Measurements from ENCODE around the gene TRIM47.

The TRIM47 gene, protein sequence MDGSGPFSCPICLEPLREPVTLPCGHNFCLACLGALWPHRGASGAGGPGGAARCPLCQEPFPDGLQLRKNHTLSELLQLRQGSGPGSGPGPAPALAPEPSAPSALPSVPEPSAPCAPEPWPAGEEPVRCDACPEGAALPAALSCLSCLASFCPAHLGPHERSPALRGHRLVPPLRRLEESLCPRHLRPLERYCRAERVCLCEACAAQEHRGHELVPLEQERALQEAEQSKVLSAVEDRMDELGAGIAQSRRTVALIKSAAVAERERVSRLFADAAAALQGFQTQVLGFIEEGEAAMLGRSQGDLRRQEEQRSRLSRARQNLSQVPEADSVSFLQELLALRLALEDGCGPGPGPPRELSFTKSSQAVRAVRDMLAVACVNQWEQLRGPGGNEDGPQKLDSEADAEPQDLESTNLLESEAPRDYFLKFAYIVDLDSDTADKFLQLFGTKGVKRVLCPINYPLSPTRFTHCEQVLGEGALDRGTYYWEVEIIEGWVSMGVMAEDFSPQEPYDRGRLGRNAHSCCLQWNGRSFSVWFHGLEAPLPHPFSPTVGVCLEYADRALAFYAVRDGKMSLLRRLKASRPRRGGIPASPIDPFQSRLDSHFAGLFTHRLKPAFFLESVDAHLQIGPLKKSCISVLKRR

GRCh38 chr17:75878174-75878998, at the start of gene TRIM47:
Gene TRIM47 (minus strand): TSS chr17:75878581. CDS start chr17:75878548, 33 bp downstream.
- DNase-seq: peak; percentile 56

DNA sequence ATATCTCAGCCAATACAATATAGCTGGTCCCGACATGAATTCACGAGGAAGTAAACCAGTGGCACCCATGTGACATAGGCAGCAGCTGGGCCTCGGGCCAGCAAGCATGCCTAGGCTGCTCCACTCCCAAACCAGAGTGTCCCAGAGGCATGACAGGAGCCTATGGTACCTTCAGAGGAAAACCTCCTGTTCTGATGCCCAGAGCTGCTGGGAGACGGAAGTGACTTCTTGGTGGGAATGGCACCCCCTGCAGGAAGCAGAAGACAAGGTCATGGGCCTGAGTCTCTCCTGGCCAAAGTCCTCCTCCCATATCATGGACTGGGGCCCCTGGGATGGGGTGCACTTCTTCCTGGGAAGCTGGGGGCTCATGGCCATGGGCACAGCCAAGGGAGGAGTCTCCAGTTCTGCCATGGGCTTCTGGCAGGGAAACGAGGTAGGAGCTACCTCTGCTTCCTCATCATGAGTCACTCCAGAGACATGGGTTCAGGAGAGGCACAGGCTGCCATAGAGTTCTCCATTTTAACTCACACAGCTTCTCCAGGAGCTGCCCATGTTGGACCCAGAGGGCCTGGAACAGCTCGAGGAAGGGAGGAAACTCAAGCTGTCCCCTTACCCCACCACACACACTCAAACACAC, 49.0 kb upstream of the TRIM47 start:
- peak; percentile 63 for DNase-seq

GRCh38 chr17:75926456-75926855, 48.1 kb upstream of the TRIM47 start:
- no peak for DNase-seq

- no peak for DNase-seq
These were observed 47.5 kb upstream of the TRIM47 start for GRCh38 chr17:75925912-75926311.

DNA sequence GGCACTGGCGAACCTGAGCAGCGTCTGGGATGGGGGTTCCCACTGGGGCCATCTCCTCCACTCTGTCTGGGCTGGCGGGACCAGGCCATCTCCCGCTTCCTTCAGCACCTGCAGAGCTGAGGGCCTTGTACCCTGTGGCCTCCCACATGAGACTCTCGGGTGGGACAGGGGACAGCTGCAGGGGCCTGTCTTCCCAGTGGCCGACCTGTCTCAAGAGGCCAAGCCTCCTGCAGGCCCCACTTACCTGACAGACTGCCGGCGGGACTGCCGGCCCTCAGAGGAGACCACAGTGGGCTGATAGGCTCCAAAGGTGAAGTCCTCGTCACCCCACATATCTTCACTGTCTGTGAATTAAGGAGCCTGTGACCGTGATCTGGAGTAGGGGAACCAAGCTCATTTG, 46.7 kb upstream of the TRIM47 start:
- DNase-seq: no peak

DNA sequence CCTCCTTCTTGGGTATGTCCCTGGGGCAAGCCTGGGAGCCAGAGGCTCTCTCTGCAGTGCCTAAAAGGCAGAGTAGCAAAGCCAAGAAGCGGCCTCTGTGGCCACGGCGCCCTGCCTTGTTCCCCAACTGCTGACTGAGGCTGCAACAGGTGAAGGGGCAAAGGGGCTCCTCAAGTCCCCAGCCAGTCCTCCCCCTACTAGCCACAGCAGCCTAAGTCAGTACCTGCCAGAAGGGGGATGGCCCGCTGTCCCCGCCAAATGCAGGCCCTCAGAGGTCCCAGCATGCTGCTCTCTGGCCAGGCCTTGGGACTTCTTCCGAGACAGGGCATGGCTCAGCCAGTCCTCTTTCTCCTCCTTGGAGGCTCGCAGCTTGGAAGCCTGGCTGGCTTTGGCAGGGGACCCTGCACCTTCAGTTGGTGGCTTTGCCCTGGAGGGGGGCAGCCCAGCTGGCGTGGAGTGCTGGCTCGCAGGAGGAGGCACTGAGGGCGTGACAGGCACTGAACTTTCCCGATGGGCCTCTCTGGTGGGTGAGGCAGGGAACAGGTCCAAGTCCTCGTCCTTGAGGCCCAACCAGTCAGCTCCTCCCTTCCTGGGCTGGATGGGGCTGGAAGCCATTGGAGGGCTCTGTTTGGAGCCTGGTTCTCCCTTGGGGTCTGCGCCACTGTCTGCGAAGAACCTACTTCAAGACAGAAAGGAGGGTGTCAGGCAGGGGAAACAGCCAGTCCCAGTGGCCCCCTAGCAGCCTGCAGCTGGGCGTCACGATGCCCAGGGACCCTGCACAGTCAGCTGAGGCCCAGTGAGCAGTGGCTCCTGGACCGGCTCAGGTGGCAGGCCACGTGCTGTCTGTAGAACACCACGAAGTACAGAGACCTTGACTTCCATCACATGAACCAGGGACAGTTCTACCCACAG, 44.8 kb upstream of the TRIM47 start:
- DNase-seq: no peak

- no peak for DNase-seq
These were observed 44.0 kb upstream of the TRIM47 start for GRCh38 chr17:75922173-75922961.

- DNase-seq: no peak
These were observed 43.2 kb upstream of the TRIM47 start for GRCh38 chr17:75921596-75921995.

DNA sequence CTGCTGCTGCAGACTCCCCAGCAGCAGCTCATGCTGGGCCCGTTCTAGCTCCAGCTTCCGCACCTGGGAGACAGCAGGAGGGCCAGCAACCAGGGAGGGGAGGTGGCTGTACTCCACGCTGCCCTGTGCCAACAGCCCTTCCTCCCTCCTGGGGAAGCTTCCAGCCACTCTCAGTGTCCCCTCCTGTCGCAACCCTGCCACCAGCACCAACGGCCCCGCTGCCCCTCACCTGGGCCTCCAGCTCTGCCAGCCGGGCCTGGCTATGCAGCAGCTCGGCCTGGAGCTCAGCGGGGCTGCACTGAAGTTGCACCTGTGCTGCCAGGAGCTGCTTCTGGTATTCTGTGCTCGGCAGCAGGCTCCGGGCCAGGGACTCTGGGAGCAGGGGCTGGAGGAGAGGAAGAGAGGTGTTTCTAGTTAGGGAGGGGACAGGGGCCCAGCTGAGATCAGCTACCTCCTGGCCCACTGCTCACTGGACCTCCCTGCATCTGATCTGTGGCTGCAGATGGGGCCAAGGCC, 41.7 kb upstream of the TRIM47 start:
- DNase-seq: no peak

DNA sequence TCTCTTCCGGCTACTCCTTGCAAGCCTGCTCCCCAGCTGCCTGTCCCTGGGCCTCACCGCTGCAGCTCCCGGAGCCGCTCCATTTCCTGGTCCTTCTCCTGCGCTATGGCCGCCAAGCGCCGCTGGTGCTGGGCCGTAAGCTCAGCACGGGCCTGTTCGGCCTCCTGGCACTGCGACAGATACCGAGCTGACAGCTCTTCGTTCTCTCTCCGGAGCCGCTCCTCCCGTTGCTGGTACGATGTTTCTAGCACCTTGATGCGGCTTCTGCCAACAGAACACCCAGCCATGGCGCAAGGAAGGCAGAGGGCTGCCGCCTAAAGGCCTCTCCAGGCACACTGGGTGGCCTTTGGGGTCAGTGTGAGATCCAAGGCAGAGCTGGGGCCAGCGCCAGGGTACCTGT, 41.2 kb upstream of the TRIM47 start:
- DNase-seq: no peak

- DNase-seq: no peak
These were observed 39.6 kb upstream of the TRIM47 start for GRCh38 chr17:75917917-75918445.

DNA sequence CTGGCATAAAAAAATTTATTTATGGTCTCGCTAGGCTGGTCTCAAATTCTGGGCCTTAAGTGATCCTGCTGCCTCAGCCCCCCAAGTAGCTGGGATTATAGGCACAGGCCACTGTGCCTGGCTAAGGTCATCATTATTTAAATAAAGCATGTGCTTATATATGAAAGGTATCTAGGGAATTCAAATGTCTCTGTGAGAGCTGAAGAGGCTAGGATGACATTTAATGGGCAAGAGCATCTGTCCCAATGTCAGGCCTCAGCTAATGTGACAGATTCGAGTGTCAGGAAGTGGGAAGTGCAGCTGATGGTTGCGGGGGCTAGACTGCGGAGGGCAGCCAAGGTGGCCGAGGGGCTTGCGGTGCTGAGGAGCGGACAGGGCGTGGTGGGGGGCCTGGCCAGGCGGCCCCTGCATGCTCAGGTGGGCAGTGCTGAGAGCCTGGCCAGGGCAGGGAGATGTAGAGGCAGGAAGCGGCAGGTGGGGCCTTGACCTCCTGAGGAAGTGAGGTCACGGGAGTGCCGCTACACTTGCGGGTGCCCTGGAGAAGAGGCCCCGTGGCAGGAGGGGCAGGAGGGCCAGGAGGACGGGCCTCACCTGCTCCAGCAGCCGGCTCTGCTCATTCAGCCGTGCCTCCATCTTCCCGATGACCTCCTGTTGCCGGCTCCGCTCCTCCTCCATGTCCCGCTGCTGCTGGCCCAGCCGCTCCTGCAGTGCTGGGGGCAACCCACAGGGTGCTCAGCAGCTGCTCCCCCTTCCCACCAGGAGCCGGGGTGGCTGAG, 38.9 kb upstream of the TRIM47 start:
- no peak for DNase-seq

DNA sequence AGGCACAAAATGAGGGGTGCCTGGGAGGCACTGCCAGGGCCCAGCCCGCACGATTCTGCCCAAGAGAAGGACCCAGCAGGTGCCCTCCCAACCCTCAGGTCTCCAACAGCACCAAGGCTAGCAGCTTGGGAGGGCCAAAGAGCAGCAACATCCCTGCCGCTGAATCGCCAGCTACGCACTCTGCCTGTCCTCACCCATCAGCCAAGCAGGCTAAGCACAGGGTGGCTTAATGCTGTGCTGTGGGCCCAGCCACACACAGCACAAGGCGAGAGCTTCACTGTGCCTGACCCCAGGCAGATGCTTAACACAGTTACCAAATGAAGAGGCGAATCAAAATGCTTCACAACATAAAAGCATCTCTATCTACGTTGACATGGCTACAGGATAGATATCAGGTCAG, 36.9 kb upstream of the TRIM47 start:
- no peak for DNase-seq

GRCh38 chr17:75914643-75915267, 36.4 kb upstream of the TRIM47 start:
- DNase-seq: no peak

DNA sequence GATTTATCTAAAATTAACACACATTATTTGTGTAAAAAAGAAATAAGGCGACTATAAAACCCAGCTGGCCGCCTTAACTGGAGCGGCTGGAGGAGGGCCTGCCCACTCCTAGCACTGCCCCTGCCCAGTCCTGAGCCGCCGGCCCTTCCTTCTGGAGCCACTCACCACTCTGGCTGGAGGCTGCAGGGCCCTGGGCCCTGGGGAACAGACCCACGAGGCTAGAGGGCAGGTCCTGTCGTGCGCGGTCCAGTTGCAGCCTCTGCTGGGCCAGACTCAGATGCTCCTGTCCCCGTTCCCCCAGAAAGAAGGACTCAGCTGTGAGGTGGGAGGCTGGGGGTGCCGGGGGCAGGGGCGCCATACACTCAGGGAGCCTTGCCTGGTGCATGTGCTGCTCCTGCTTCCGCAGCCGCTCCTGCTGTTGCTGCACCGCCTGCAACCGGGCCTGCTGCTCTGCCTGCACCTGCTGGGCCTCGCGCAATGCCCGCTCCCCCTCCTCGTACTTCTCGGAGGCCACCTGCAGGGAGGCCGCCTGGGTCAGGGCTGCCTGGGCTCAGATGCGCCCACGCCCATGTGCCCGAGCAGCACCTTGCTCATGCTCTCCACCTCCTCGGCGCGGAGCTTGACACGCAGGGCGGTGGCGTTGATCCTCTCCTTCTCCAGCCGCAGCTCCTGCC, 35.3 kb upstream of the TRIM47 start:
- DNase-seq: no peak

DNA sequence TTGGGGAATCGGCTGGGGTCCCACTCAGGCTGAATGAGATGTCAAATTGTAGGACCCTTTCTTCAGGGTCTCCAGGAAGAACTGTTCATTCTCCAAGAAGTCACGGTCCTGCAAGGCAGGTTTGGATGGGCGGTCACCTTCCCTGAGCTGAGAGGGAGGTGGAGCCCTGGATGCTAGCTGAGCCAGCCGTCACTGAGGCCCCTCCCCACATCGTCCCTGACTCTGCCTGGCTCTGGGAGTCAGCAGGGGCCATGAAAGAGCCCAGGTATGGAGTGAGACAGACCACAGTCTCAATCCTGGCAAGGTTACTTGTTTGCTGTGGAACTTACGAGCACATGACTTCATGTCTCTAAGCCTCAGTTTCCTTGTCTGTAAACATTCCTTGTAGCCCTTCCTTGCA, 32.3 kb upstream of the TRIM47 start:
- DNase-seq: no peak

GRCh38 chr17:75909812-75910274, 31.5 kb upstream of the TRIM47 start:
- no peak for DNase-seq

GRCh38 chr17:75909051-75909811, 30.9 kb upstream of the TRIM47 start:
- no peak for DNase-seq

All from 8988T (cell line).